Measurements from ENCODE around the gene OPN4. TPM values are rescaled to one million over a fixed set of nuclear protein-coding genes. Genes with fewer than 3 reads are reported as not detected.
A peak's percentile ranks its signal among the peaks of the same experiment; 100 is the strongest.

The OPN4 gene
- total and polyA plus RNA-seq, 2 donors = 0.13 TPM; not detected in 1

GRCh38 chr10:86685416-86685815 lies 31.1 kb downstream of the OPN4 start:
- Histone ChIP-seq H3K36me3 (ENCODE audit: insufficient read depth) (no peaks in the 10 kb centered on the region), H3K27ac (ENCODE audit: low read depth) (no peak overlapping the region), H3K4me1 (ENCODE audit: insufficient read depth) (no peaks in the 10 kb centered on the region), H3K4me3 (ENCODE audit: low read depth, low read length) (no peak overlapping the region)
- no peak for DNase-seq (ENCODE audit: extremely low spot score)
- WGBS = 84% methylated on average over 9 of the region's 9 CpGs

DNA sequence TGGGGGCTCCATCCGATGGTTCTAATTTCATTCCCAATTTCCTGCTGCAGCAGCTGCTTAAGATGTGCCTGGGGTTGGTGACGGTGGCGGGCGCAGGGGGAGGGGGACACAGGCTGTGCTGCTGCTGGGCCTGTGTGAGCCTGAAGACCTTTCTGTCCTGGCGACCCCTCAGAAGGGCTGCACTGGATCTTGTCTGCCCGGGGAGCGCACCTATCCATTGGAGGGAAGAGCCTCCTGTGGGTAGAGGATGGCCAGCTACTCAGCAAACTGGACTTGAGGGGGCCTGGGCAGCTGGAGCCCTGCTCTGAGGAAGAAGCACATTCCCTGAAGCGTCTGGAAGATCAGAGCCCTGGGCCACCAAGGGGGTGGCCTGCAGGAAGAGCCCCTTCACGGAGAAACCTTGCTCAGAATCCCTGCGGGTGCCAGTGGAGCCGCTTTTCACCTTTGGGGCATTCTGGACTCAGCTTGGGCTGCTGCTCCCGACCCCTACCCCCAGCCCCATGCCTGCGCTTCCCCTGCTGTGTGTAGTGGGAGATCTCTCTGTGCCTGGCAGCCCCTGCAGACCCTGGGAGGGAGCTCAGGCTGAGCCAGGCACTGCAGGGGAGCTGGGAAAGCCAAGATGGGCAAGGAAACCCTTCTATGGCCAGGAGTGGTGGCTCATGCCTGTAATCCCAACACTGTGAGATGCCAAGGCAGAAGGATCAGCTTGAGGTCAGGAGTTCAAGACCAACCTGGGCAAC lies 31.7 kb downstream of the OPN4 start:
- 87% methylated on average over 13 of the region's 13 CpGs for WGBS
- DNase-seq (ENCODE audit: extremely low spot score) = no peak
- H3K4me1 ChIP-seq (ENCODE audit: insufficient read depth) = no peaks in the 10 kb centered on the region
- H3K27ac ChIP-seq (ENCODE audit: low read depth) = no peak overlapping the region
- H3K4me3 ChIP-seq (ENCODE audit: low read depth, low read length) = no peak overlapping the region
- no peaks in the 10 kb centered on the region for H3K36me3 ChIP-seq (ENCODE audit: insufficient read depth)

- WGBS = 93% methylated on average over 19 of the region's 19 CpGs
- H3K4me3 ChIP-seq (ENCODE audit: low read depth, low read length) = no peak overlapping the region
- no peaks in the 10 kb centered on the region for H3K4me1 ChIP-seq (ENCODE audit: insufficient read depth)
- no peak for DNase-seq (ENCODE audit: extremely low spot score)
- H3K27ac ChIP-seq (ENCODE audit: low read depth) = no peak overlapping the region
- no peaks in the 10 kb centered on the region for H3K36me3 ChIP-seq (ENCODE audit: insufficient read depth)
These were observed 32.6 kb downstream of the OPN4 start for GRCh38 chr10:86686972-86687371.

DNA sequence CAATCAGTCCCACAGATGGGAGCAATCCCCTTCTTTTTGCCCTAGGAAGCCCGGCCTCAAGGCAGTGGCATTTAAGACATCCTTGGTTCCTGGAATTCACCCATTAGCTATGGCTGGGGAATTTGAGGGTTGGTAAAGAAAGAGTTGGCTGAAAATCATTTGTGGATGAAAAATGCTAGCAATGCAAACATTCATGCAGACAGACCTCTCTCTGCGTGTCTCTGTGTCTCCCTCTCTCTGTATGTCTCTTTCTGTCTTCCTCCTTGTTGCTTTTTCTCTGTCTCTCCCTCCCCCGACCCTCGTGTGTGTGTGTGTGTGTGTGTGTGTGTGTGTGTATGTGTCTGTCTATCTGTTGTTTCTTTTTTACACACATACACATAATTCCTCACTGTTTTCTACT lies 33.4 kb downstream of the OPN4 start:
- Histone ChIP-seq H3K27ac (ENCODE audit: low read depth) (no peak overlapping the region), H3K4me3 (ENCODE audit: low read depth, low read length) (no peak overlapping the region), H3K36me3 (ENCODE audit: insufficient read depth) (no peaks in the 10 kb centered on the region), H3K4me1 (ENCODE audit: insufficient read depth) (no peaks in the 10 kb centered on the region)
- WGBS = 19% methylated on average over 4 of the region's 4 CpGs
- no peak for DNase-seq (ENCODE audit: extremely low spot score)

GRCh38 chr10:86688398-86688921 lies 34.1 kb downstream of the OPN4 start:
- H3K4me1 ChIP-seq (ENCODE audit: insufficient read depth) = no peaks in the 10 kb centered on the region
- WGBS = 39% methylated on average over 8 of the region's 8 CpGs
- no peak overlapping the region for H3K27ac ChIP-seq (ENCODE audit: low read depth)
- no peak for DNase-seq (ENCODE audit: extremely low spot score)
- H3K36me3 ChIP-seq (ENCODE audit: insufficient read depth) = no peaks in the 10 kb centered on the region
- H3K4me3 ChIP-seq (ENCODE audit: low read depth, low read length) = no peak overlapping the region

DNA sequence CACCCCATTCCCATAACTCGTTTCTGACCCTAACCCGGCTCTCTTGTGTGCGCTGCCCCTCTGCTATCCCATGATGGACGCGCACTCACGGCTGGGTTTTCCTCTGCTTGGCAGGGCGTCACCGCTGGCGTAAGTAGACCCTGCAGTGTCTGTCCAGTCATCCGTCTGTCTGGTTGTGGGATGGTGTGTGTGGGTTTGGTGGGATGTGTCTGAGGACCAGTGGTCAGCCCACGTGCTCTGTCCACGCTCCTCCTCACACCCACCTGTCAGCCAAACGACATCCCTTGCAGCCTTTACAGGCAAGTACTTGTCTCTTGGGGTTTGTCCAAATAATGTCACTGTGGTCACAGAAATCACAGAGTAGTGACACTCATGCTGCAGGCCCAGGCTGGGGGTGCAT lies 34.8 kb downstream of the OPN4 start:
- DNase-seq (ENCODE audit: extremely low spot score) = no peak
- no peak overlapping the region for H3K27ac ChIP-seq (ENCODE audit: low read depth)
- H3K4me1 ChIP-seq (ENCODE audit: insufficient read depth) = no peaks in the 10 kb centered on the region
- H3K36me3 ChIP-seq (ENCODE audit: insufficient read depth) = no peaks in the 10 kb centered on the region
- WGBS = 92% methylated on average over 13 of the region's 13 CpGs
- no peak overlapping the region for H3K4me3 ChIP-seq (ENCODE audit: low read depth, low read length)

DNA sequence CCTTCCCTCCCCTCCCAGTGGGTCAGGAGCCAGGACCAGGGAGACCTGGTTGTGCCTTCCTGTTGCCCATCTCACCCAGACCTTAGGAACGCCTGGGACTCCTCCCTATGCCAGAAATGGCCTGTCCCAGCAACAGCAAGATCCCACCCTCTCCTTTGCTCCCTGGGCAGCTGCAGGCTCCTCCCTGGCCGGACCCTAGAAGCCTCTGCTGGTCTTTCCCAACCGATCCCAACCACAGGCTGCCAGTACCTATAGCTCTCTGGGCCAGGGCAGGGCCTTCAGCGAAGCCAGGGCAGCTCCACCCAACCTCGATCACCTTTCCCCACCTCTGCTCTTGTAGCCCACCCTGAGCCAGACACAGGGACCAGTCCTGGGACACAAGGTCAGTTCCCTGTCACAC lies 35.9 kb downstream of the OPN4 start:
- Histone ChIP-seq H3K4me1 (ENCODE audit: insufficient read depth) (no peaks in the 10 kb centered on the region), H3K36me3 (ENCODE audit: insufficient read depth) (no peaks in the 10 kb centered on the region), H3K4me3 (ENCODE audit: low read depth, low read length) (no peak overlapping the region), H3K27ac (ENCODE audit: low read depth) (no peak overlapping the region)
- DNase-seq (ENCODE audit: extremely low spot score) = no peak
- 94% methylated on average over 5 of the region's 5 CpGs for WGBS

- no peaks in the 10 kb centered on the region for H3K36me3 ChIP-seq (ENCODE audit: insufficient read depth)
- 77% methylated on average over 3 of the region's 3 CpGs for WGBS
These were observed 36.3 kb downstream of the OPN4 start for GRCh38 chr10:86690657-86691084.

GRCh38 chr10:86691333-86692022 lies 37.1 kb downstream of the OPN4 start:
- Histone ChIP-seq H3K4me1 (ENCODE audit: insufficient read depth) (no peaks in the 10 kb centered on the region), H3K36me3 (ENCODE audit: insufficient read depth) (no peaks in the 10 kb centered on the region), H3K27ac (ENCODE audit: low read depth) (no peak overlapping the region), H3K4me3 (ENCODE audit: low read depth, low read length) (no peak overlapping the region)
- no peak for DNase-seq (ENCODE audit: extremely low spot score)
- WGBS = 94% methylated on average over 14 of the region's 14 CpGs

More at GRCh38 chr10:86690657-86691084, 36.3 kb downstream of the OPN4 start:
- Histone ChIP-seq H3K4me1 (ENCODE audit: insufficient read depth) (no peaks in the 10 kb centered on the region), H3K27ac (ENCODE audit: low read depth) (no peak overlapping the region), H3K4me3 (ENCODE audit: low read depth, low read length) (no peak overlapping the region)
- no peak for DNase-seq (ENCODE audit: extremely low spot score)

GRCh38 chr10:86692023-86692514 lies 37.7 kb downstream of the OPN4 start:
- Histone ChIP-seq H3K4me3 (ENCODE audit: low read depth, low read length) (no peak overlapping the region), H3K4me1 (ENCODE audit: insufficient read depth) (no peaks in the 10 kb centered on the region), H3K27ac (ENCODE audit: low read depth) (no peak overlapping the region), H3K36me3 (ENCODE audit: insufficient read depth) (no peaks in the 10 kb centered on the region)
- WGBS = 88% methylated on average over 8 of the region's 8 CpGs
- no peak for DNase-seq (ENCODE audit: extremely low spot score)

DNA sequence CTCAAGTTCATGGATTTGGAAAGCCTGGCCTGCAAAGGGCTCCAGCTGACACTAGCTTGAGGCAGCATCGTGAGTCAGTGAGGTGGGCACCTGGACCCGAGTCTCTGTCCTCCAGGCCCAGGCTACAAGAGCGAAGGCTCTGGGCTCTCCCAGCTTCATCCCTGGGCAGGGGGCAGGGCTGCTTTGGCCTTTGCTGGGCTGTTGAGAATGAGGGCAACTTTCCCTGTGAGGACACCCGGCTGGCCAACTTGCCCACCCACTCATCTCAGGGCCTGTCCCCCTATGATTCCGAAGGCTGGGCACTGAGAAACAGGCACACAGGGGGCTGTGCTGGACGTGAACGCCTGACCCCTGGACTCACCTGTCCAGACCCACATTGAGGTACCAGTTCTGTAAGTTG lies 38.3 kb downstream of the OPN4 start:
- WGBS = 96% methylated on average over 7 of the region's 7 CpGs
- no peak for DNase-seq (ENCODE audit: extremely low spot score)
- no peaks in the 10 kb centered on the region for H3K4me1 ChIP-seq (ENCODE audit: insufficient read depth)

GRCh38 chr10:86693275-86693674 lies 38.9 kb downstream of the OPN4 start:
- Histone ChIP-seq H3K36me3 (ENCODE audit: insufficient read depth) (no peaks in the 10 kb centered on the region), H3K4me3 (ENCODE audit: low read depth, low read length) (no peak overlapping the region), H3K4me1 (ENCODE audit: insufficient read depth) (no peaks in the 10 kb centered on the region), H3K27ac (ENCODE audit: low read depth) (no peak overlapping the region)
- DNase-seq (ENCODE audit: extremely low spot score) = no peak
- 58% methylated on average over 2 of the region's 2 CpGs for WGBS

More for the DNA sequence above, 38.3 kb downstream of the OPN4 start:
- H3K36me3 ChIP-seq (ENCODE audit: insufficient read depth) = no peaks in the 10 kb centered on the region
- H3K27ac ChIP-seq (ENCODE audit: low read depth) = no peak overlapping the region
- no peak overlapping the region for H3K4me3 ChIP-seq (ENCODE audit: low read depth, low read length)

DNA sequence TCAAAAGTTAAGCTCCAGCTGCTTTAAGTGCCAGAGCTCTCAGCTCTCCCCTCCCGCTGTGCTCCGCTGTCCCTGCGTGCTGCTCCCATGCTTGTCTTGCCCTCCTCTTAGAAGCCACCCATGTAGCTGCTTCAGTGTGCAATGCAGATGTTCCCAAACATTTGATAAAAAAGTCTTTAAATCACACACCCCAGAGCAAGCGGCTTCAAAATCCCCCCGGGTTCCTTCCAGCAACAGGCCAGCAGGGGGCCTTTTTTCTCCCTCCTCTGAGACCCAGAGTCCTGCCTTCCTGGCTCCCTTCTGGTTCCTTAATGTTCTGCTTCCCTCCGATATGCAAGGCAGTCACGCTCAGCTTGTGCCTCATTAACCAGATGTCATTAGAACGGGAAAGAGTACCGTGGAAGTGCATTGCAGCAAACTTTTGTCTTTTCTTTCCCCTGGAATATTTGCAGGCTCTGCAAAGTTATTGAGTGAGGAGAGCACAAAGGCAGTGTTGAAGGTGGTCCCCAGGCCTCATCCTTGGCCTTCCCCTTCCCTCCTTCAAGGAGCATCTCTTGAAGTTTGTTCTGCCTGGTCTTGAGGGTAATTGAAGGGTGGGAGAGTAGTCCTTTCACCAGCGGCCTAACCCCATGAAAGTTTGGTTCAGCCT lies 39.5 kb downstream of the OPN4 start:
- DNase-seq (ENCODE audit: extremely low spot score) = peak; percentile 62
- H3K36me3 ChIP-seq (ENCODE audit: insufficient read depth) = no peaks in the 10 kb centered on the region
- H3K27ac ChIP-seq (ENCODE audit: low read depth) = no peak overlapping the region
- 16% methylated on average over 10 of the region's 10 CpGs for WGBS
- H3K4me3 ChIP-seq (ENCODE audit: low read depth, low read length) = no peak overlapping the region
- no peaks in the 10 kb centered on the region for H3K4me1 ChIP-seq (ENCODE audit: insufficient read depth)

All from urinary bladder (tissue), 4 donors.